K562 (cell line): ENCODE data around the gene PTRH1. TPM values are rescaled to one million over a fixed set of nuclear protein-coding genes. Genes with fewer than 3 reads are reported as not detected.
A peak's percentile ranks its signal among the peaks of the same experiment; 100 is the strongest.

Experiments used
- BDP1 ChIP-seq: IDR thresholded peaks from 3 replicates; pipeline ENCODE4 v1.6.1; 2011; ENCODE audit not compliant: insufficient read length, insufficient read depth
- CHAMP1 ChIP-seq: fragments of 450-650 bp; IDR thresholded peaks from 2 replicates; pipeline ENCODE4 v1.6.1; 2016; ENCODE audit warnings: mild to moderate bottlenecking
- NFE2 ChIP-seq: IDR thresholded peaks from 2 replicates; pipeline ENCODE4 v1.6.1; 2014; ENCODE audit warnings: antibody characterized with exemption, low read depth
- NFRKB ChIP-seq: fragments of 450-650 bp; IDR thresholded peaks from 2 replicates; pipeline ENCODE4 v1.6.1; 2016; ENCODE audit warnings: low read depth
- TOE1 ChIP-seq, 2 experiments: fragments of 450-650 bp in 1 of 2; sonication (generic) in 1 of 2; formaldehyde crosslinking in 1 of 2; IDR thresholded peaks; 2 replicates each; pipeline versions ENCODE4 v1.7.1 to v1.8.0; 2016 to 2022; ENCODE audit warnings: borderline replicate concordance in 2 of 2, mild to moderate bottlenecking in 2 of 2, antibody characterized with exemption in 1 of 2, inconsistent platforms in 1 of 2, low read depth in 1 of 2, missing genetic modification reagents in 1 of 2, moderate library complexity in 1 of 2
- ZBTB11 ChIP-seq, 3 experiments: fragments of 200-800 bp in 1 of 3; fragments of 250-450 bp in 1 of 3; fragments of 450-650 bp in 1 of 3; sonication (Bioruptor Pico) in 1 of 3; sonication (Bioruptor generic) in 1 of 3; formaldehyde crosslinking in 1 of 3; IDR thresholded peaks; 2 replicates each; pipeline versions ENCODE4 v1.6.1 to v1.8.0; 2016 to 2022; ENCODE audit warnings: mild to moderate bottlenecking in 2 of 3, missing genetic modification characterization in 2 of 3, missing compliant biosample characterization in 1 of 3, moderate library complexity in 1 of 3
- ZBTB43 ChIP-seq: sonication (generic); formaldehyde crosslinking; IDR thresholded peaks from 2 replicates; pipeline ENCODE4 v1.8.0; 2023; ENCODE audit warnings: mild to moderate bottlenecking, missing genetic modification reagents
- ZFP91 ChIP-seq: sonication (generic); formaldehyde crosslinking; IDR thresholded peaks from 2 replicates; pipeline ENCODE4 v1.8.0; 2022; ENCODE audit warnings: mild to moderate bottlenecking, missing genetic modification reagents
- ZMIZ1 ChIP-seq, 2 experiments: fragments of 150-350 bp in 1 of 2; IDR thresholded peaks; 2 replicates each; pipeline ENCODE4 v1.6.1; 2012 to 2016; ENCODE audit warnings: low read depth in 2 of 2, low read length in 2 of 2, mild to moderate bottlenecking in 1 of 2, moderate library complexity in 1 of 2
- ZNF766 ChIP-seq: fragments of 200-800 bp; sonication (Bioruptor generic); conservative IDR thresholded peaks from 2 replicates; pipeline ENCODE4 v1.6.1; 2016; ENCODE audit warnings: missing genetic modification characterization, missing compliant biosample characterization
- ZZZ3 ChIP-seq: fragments of 450-650 bp; IDR thresholded peaks from 2 replicates; pipeline ENCODE4 v1.6.1; 2016; ENCODE audit warnings: antibody characterized with exemption, mild to moderate bottlenecking, moderate library complexity
- polyA plus RNA-seq, 8 experiments: library from polyadenylated mRNA; depleted of rRNA in 4 of 8; stranded (reverse) in 5 of 8; unstranded in 3 of 8; fragments of >200 nt; fragmentation: Nextera tagmentation in 2 of 8; fragmentation: Illumina TruSeq in 1 of 8; extraction: Ambion mirVana in 2 of 8; extraction: Trizol in 1 of 8; gene quantifications; 2 replicates each; pipeline versions ENCODE4 v1.2.1 to v1.2.3, GENCODE V29; 2011 to 2014; ENCODE audit warnings: inconsistent platforms in 1 of 8, missing spikeins in 1 of 8
- total RNA-seq, 7 experiments: library from RNA; depleted of rRNA in 6 of 7; stranded (reverse); fragments of >200 nt in 6 of 7; fragmentation: Illumina TruSeq in 2 of 7; extraction: Trizol in 2 of 7; gene quantifications; 2 replicates each; pipeline versions ENCODE4 v1.2.1 to v1.2.3, GENCODE V29; 2011 to 2021; ENCODE audit warnings: low replicate concordance in 1 of 7

PTRH1 gene
- total and polyA plus RNA-seq, 9 of the 15 experiments (the other 6 are each of a cell fraction or from before 2014, with no cell fraction given) = 0.63 to 43.1 (median 5.7) TPM

- 0 out of 2 replicates have a peak, but pooled peaks have one; percentile 12 for TF ChIP-seq ZBTB43
- no peak for TF ChIP-seq BDP1
- TF ChIP-seq CHAMP1 = no peak
- TF ChIP-seq ZFP91 (CRISPR knock-in tag) = no peak
- no peak; the same call in 1 of the 2 replicates for TF ChIP-seq ZNF766 (CRISPR knock-in tag)
- TF ChIP-seq NFRKB = no peak
- TF ChIP-seq NFE2 = 0 out of 2 replicates have a peak, but pooled peaks have one; percentile 11
- TF ChIP-seq ZBTB11 (CRISPR knock-in tag; IDR thresholded peaks at IDR 0.05) = peak; percentile 55 to 89 (median 66); a peak in 4 of 6 replicates
- TF ChIP-seq ZMIZ1 (IDR thresholded peaks at IDR 0.05; ENCODE audit: low read depth in 2 of 2, low read length in 2 of 2) = peak in 1 of 2 experiments; percentile 28; a peak in 1 of 4 replicates
- TF ChIP-seq ZZZ3 = no peak
- TF ChIP-seq TOE1 (IDR thresholded peaks at IDR 0.05; ENCODE audit: borderline replicate concordance) = peak; percentile 70; the same call in 1 of the 2 replicates
- no peak for TF ChIP-seq TOE1 (CRISPR knock-in tag; IDR thresholded peaks at IDR 0.05; ENCODE audit: borderline replicate concordance, low read depth)
Measured at GRCh38 chr9:127734747-127735529, 19.5 kb upstream of the PTRH1 start, which contains the start of gene TOR2A (continued).
